Measurements from ENCODE around the gene ZBTB40. TPM values are rescaled to one million over a fixed set of nuclear protein-coding genes. Genes with fewer than 3 reads are reported as not detected.

ZBTB40 gene
- total and polyA plus RNA-seq, 7 donors, result 3.8 to 14.1 (median 10.0) TPM

- H3K9me3 ChIP-seq, result no peaks in the 10 kb centered on the region
- DNase-seq (no peak), ATAC-seq (no peak)
- H3K4me3 ChIP-seq, result no peak overlapping the region
- intact Hi-C loops (cut with DNase I), result no loop called here
- peaks cover 4% of the 10 kb centered on the region for H3K4me1 ChIP-seq
- no peaks in the 10 kb centered on the region for H3K36me3 ChIP-seq (ENCODE audit: insufficient read depth in 1 of 2, low read depth in 1 of 2)
- no peak for TF ChIP-seq CTCF (IDR thresholded peaks at IDR 0.05)
- H3K27ac ChIP-seq, result no peak overlapping the region
- peaks cover 0 to 29% (median 7%) of the 10 kb centered on the region in 3 donors for H3K27me3 ChIP-seq (ENCODE audit: insufficient read depth in 3 of 3, low read length in 2 of 3)
- WGBS, 3 donors, result 24 to 43% (median 27%) methylated on average over 12 of the region's 12 CpGs
These were observed 96.3 kb downstream of the ZBTB40 start for GRCh38 chr1:22547818-22548462.

- TF ChIP-seq CTCF (IDR thresholded peaks at IDR 0.05), result no peak
- WGBS, 3 donors, result 79 to 89% (median 86%) methylated on average over 11 of the region's 11 CpGs
These were observed 98.4 kb downstream of the ZBTB40 start for GRCh38 chr1:22550021-22550420.

GRCh38 chr1:22551591-22551990 lies 99.9 kb downstream of the ZBTB40 start:
- DNase-seq, result no peak
- no peaks in the 10 kb centered on the region for H3K4me1 ChIP-seq
- H3K4me3 ChIP-seq, result no peak overlapping the region
- H3K27ac ChIP-seq, result no peak overlapping the region
- peaks cover 0 to 48% (median 27%) of the 10 kb centered on the region in 3 donors for H3K27me3 ChIP-seq (ENCODE audit: insufficient read depth in 3 of 3, low read length in 2 of 3)
- no peaks in the 10 kb centered on the region for H3K9me3 ChIP-seq
- no peak for ATAC-seq
- WGBS, 3 donors, result 32 to 36% (median 35%) methylated on average over 17 of the region's 17 CpGs
- intact Hi-C loops (cut with DNase I), result no loop called here
- TF ChIP-seq CTCF (IDR thresholded peaks at IDR 0.05), result no peak
- H3K36me3 ChIP-seq (ENCODE audit: insufficient read depth in 1 of 2, low read depth in 1 of 2), result no peaks in the 10 kb centered on the region

More at GRCh38 chr1:22550021-22550420, 98.4 kb downstream of the ZBTB40 start:
- peaks cover 4% of the 10 kb centered on the region for H3K4me1 ChIP-seq
- DNase-seq (no peak), ATAC-seq (no peak)
- no peak overlapping the region for H3K27ac ChIP-seq
- no peak overlapping the region for H3K4me3 ChIP-seq
- peaks cover 0 to 41% (median 17%) of the 10 kb centered on the region in 3 donors for H3K27me3 ChIP-seq (ENCODE audit: insufficient read depth in 3 of 3, low read length in 2 of 3)
- H3K9me3 ChIP-seq, result no peaks in the 10 kb centered on the region
- intact Hi-C loops (cut with DNase I), result no loop called here
- no peaks in the 10 kb centered on the region for H3K36me3 ChIP-seq (ENCODE audit: insufficient read depth in 1 of 2, low read depth in 1 of 2)

GRCh38 chr1:22552021-22552420 lies 100.4 kb downstream of the ZBTB40 start:
- intact Hi-C loops (cut with DNase I), result no loop called here
- ATAC-seq, result no peak
- Histone ChIP-seq H3K4me1 (no peaks in the 10 kb centered on the region), H3K27me3 (ENCODE audit: insufficient read depth in 3 of 3, low read length in 2 of 3) (peaks cover 0 to 48% (median 25%) of the 10 kb centered on the region in 3 donors), H3K36me3 (ENCODE audit: insufficient read depth in 1 of 2, low read depth in 1 of 2) (no peaks in the 10 kb centered on the region), H3K9me3 (no peaks in the 10 kb centered on the region), H3K4me3 (no peak overlapping the region), H3K27ac (no peak overlapping the region)
- DNase-seq, result no peak
- no peak for TF ChIP-seq CTCF (IDR thresholded peaks at IDR 0.05)
- 24 to 32% (median 30%) methylated on average over 5 of the region's 5 CpGs for WGBS, 3 donors

Measured in psoas muscle (tissue), 8 donors.